CD1c-positive myeloid dendritic cell (primary cell): Measurements from ENCODE around the gene NBPF20.
"Not testable (repeated sequence)": the region's sequence is repeated elsewhere in the genome, so short reads cannot be mapped to it uniquely, and the experiment has no call there.

Source experiments
- DNase-seq: peaks from one replicate; pipeline ENCODE4 v3.0.0-alpha.2; 2016; ENCODE audit errors: extremely low spot score

NBPF20 gene

GRCh38 chr1:145425436-145426029 lies at the start of gene NBPF20:
Gene NBPF20 (minus strand): TSS chr1:145425603. CDS start chr1:145405272, 20,331 bp downstream.
- DNase-seq = peak; percentile 73

GRCh38 chr1:145474837-145475368 lies 49.5 kb upstream of the NBPF20 start:
- DNase-seq = not testable (repeated sequence)

GRCh38 chr1:145472731-145473130 lies 47.3 kb upstream of the NBPF20 start:
- DNase-seq = not testable (repeated sequence)

- DNase-seq = not testable (repeated sequence)
Measured at GRCh38 chr1:145471365-145471764, 46.0 kb upstream of the NBPF20 start.

- DNase-seq = peak; percentile 88
Measured at GRCh38 chr1:145465405-145466144, 40.2 kb upstream of the NBPF20 start.

- not testable (repeated sequence) for DNase-seq
Measured at GRCh38 chr1:145464708-145465336, 39.4 kb upstream of the NBPF20 start.

GRCh38 chr1:145464017-145464416 lies 38.6 kb upstream of the NBPF20 start:
- DNase-seq = not testable (repeated sequence)

GRCh38 chr1:145460684-145461083 lies 35.3 kb upstream of the NBPF20 start:
- DNase-seq = not testable (repeated sequence)

GRCh38 chr1:145460048-145460447 lies 34.6 kb upstream of the NBPF20 start:
- not testable (repeated sequence) for DNase-seq

- DNase-seq = not testable (repeated sequence)
Measured at GRCh38 chr1:145459591-145459990, 34.2 kb upstream of the NBPF20 start.

- DNase-seq = not testable (repeated sequence)
Measured at GRCh38 chr1:145459063-145459462, 33.7 kb upstream of the NBPF20 start.

GRCh38 chr1:145454824-145455177 lies 29.4 kb upstream of the NBPF20 start:
- DNase-seq = not testable (repeated sequence)

GRCh38 chr1:145453873-145454823 lies 28.7 kb upstream of the NBPF20 start:
- DNase-seq = not testable (repeated sequence)

GRCh38 chr1:145452506-145452905 lies 27.1 kb upstream of the NBPF20 start:
- DNase-seq = not testable (repeated sequence)

GRCh38 chr1:145451914-145452313 lies 26.5 kb upstream of the NBPF20 start:
- peak; percentile 8 for DNase-seq

GRCh38 chr1:145445219-145445618 lies 19.8 kb upstream of the NBPF20 start:
- not testable (repeated sequence) for DNase-seq

- DNase-seq = not testable (repeated sequence)
Measured at GRCh38 chr1:145442340-145442739, 16.9 kb upstream of the NBPF20 start.

- DNase-seq = not testable (repeated sequence)
Measured at GRCh38 chr1:145431363-145432256, 6.2 kb upstream of the NBPF20 start.

GRCh38 chr1:145430830-145431229 lies 5.4 kb upstream of the NBPF20 start:
- not testable (repeated sequence) for DNase-seq

GRCh38 chr1:145429329-145429728 lies 3.9 kb upstream of the NBPF20 start:
- DNase-seq = not testable (repeated sequence)
